Psoas muscle (tissue), 8 donors: ENCODE measurements around the gene NRIP1. TPM values are rescaled to one million over a fixed set of nuclear protein-coding genes. Genes with fewer than 3 reads are reported as not detected.

Experiments
- ATAC-seq, 4 donors: fragments of 200-7000 bp; cut with Tn5 transposase; one replicate each; pipeline ENCODE4 v1.9.1; 2020; ENCODE audit warnings: moderate library complexity in 3 of 4, mild to moderate bottlenecking in 2 of 4
- DNase-seq, 2 donors: peaks; one replicate each; pipeline ENCODE4 v3.0.0-alpha.2; 2020
- H3K27ac ChIP-seq: fragments of 200-600 bp; one replicate; pipeline ENCODE4 v1.8.0; 2022
- H3K27me3 ChIP-seq, 3 donors: fragments of 200-600 bp in 1 of 3; one replicate each; pipeline versions ENCODE4 v1.6.1 to v1.8.0; 2013 to 2022; ENCODE audit warnings: low read length in 2 of 3, mild to moderate bottlenecking in 2 of 3, moderate library complexity in 1 of 3; ENCODE audit not compliant: insufficient read depth in 3 of 3
- H3K36me3 ChIP-seq, 2 donors: fragments of 200-600 bp in 1 of 2; one replicate each; pipeline versions ENCODE4 v1.6.1 to v1.8.0; 2013 to 2022; ENCODE audit warnings: low read depth in 1 of 2, mild to moderate bottlenecking in 1 of 2, moderate library complexity in 1 of 2; ENCODE audit not compliant: insufficient read depth in 1 of 2
- H3K4me1 ChIP-seq: fragments of 200-600 bp; one replicate; pipeline ENCODE4 v1.8.0; 2022
- H3K4me3 ChIP-seq: fragments of 200-600 bp; one replicate; pipeline ENCODE4 v1.8.0; 2022; ENCODE audit warnings: mild to moderate bottlenecking
- H3K9me3 ChIP-seq: fragments of 200-600 bp; one replicate; pipeline ENCODE4 v1.8.0; 2022
- CTCF ChIP-seq: fragments of 200-600 bp; IDR thresholded peaks from one replicate; pipeline ENCODE4 v1.8.0; 2022; ENCODE audit warnings: antibody characterized with exemption
- WGBS, 3 donors: extraction: QIAGEN DNeasy Blood & Tissue Kit; methylation state at CpG; one replicate each; pipeline versions ENCODE4 v1.1.6 to v1.1.7; 2013; 5-methylcytosine and 5-hydroxymethylcytosine counted together
- intact Hi-C, 2 donors: fragments of 100-400 bp; cut with DNase I; formaldehyde crosslinking; loops; one replicate each; pipeline versions ENCODE4 v1.11.0 to v1.14.2; 2022
- polyA plus RNA-seq, 3 donors: library from polyadenylated mRNA; stranded (reverse); fragments of 200-250 nt; gene quantifications; one replicate each; pipeline ENCODE4 v1.2.3, GENCODE V29; 2013
- total RNA-seq, 4 donors: library from RNA; stranded (reverse); fragmentation: NEBNext Ultra II Directional in 2 of 4; extraction: Animal tissue kit (Norgen Biotek cat#: 25700) in 2 of 4; gene quantifications; one replicate each; pipeline versions ENCODE4 v1.2.1 to v1.2.4, GENCODE V29; 2021 to 2023
- donor health status: healthy with polysubstance abuse.
- donor health status: DM: no; HTN: no; CAD: no; lungs with moderate emphysema.
- donor health status: Bipolar disorder and iron deficiency.
- donor health status: healthy.
- donor health status: DM: yes; HTN: yes; CAD: no.
- donor health status: DM: no; HTN: no; CAD: no.
- donor health status: DM: no; HTN: no; CAD: no.
- donor health status: DM: yes; HTN: yes; CAD: no.

Gene NRIP1
- total and polyA plus RNA-seq, 7 donors = 12.1 to 137 (median 42.8) TPM

- Histone ChIP-seq H3K4me1 (peaks cover 57% of the 10 kb centered on the region), H3K9me3 (no peaks in the 10 kb centered on the region), H3K27me3 (no peaks in the 10 kb centered on the region), H3K4me3 (peak overlapping the region; percentile 33), H3K27ac (peak overlapping the region; percentile 77), H3K36me3 (no peaks in the 10 kb centered on the region)
- ATAC-seq = peak; percentile 89 to 95 (median 93)
- intact Hi-C loops = loop anchor here in 1 of 2 donors (2.0 kb wide), 1 partner anchor 57 kb away; the partner anchor contains the start of gene NRIP1
- peak in 1 of 2 donors; percentile 28 for DNase-seq
- WGBS, 3 donors = 32 to 49% (median 39%) methylated on average over 11 of the region's 11 CpGs
- TF ChIP-seq CTCF = no peak
These were observed 57.0 kb downstream of the NRIP1 start for GRCh38 chr21:15007716-15008296.

GRCh38 chr21:15006594-15007230 lies 58.1 kb downstream of the NRIP1 start:
- Histone ChIP-seq H3K36me3 (no peaks in the 10 kb centered on the region), H3K27ac (peak overlapping the region; percentile 77), H3K9me3 (no peaks in the 10 kb centered on the region), H3K4me1 (peaks cover 68% of the 10 kb centered on the region), H3K27me3 (no peaks in the 10 kb centered on the region), H3K4me3 (peak overlapping the region; percentile 33)
- TF ChIP-seq CTCF = no peak
- peak; percentile 40 to 60 (median 53) for ATAC-seq
- DNase-seq = no peak
- intact Hi-C loops = loop anchor here in 1 of 2 donors (2.0 kb wide), 1 partner anchor 58 kb away; the partner anchor contains the start of gene NRIP1
- 22 to 47% (median 28%) methylated on average over 2 of the region's 2 CpGs for WGBS, 3 donors

GRCh38 chr21:15005391-15005790 lies 59.4 kb downstream of the NRIP1 start:
- DNase-seq (no peak), ATAC-seq (no peak)
- no peaks in the 10 kb centered on the region for H3K9me3 ChIP-seq
- peaks cover 78% of the 10 kb centered on the region for H3K4me1 ChIP-seq
- no peaks in the 10 kb centered on the region for H3K36me3 ChIP-seq
- WGBS, 3 donors = 21 to 37% (median 26%) methylated on average over 6 of the region's 6 CpGs
- peak overlapping the region; percentile 17 for H3K27ac ChIP-seq
- no peaks in the 10 kb centered on the region for H3K27me3 ChIP-seq
- no peak for TF ChIP-seq CTCF
- intact Hi-C loops = no loop called here
- H3K4me3 ChIP-seq = no peak overlapping the region

DNA sequence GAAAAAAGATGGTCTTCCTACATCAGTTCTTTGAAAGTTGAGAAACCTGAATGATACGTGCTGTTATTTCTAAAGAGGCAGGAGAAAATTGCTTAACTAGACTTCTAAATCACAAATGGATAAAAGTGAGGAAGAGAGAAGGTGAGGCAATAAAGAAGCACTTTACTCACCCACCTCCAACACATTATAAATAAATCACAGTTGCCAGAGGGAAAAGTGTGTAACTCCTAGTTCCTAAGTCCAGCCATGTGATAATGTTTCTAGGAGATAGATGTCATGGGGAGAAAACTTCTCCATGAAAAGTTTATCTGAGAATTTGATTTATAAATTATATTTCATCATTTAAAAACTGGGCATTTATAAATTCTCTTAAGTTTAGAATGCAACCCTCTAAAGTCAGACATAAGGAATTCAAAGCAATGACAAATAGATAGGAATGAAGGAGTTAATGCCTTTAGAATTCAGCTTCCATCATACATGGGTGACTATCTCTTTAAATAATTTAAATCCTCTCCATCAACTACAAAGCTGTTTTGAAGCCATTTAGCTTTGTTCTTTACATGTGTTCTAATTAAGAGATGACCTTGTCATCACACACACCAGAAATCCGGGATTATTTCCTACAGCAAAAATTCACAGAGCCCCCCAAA lies 60.0 kb downstream of the NRIP1 start:
- TF ChIP-seq CTCF = no peak
- no peaks in the 10 kb centered on the region for H3K27me3 ChIP-seq
- H3K9me3 ChIP-seq = no peaks in the 10 kb centered on the region
- H3K4me1 ChIP-seq = peaks cover 78% of the 10 kb centered on the region
- intact Hi-C loops = no loop called here
- no peaks in the 10 kb centered on the region for H3K36me3 ChIP-seq
- H3K27ac ChIP-seq = no peak overlapping the region
- 51 to 56% (median 53%) methylated on average over 2 of the region's 2 CpGs for WGBS, 3 donors
- H3K4me3 ChIP-seq = no peak overlapping the region
- DNase-seq (no peak), ATAC-seq (no peak)
